Neuron (in vitro differentiated cells): ENCODE data around the gene PLA2R1.

ENCODE experiments used
- H2AFZ ChIP-seq: one replicate; pipeline ENCODE4 v1.6.1; 2013; ENCODE audit warnings: low read depth, mild to moderate bottlenecking, inconsistent platforms, low read length, moderate library complexity
- H3K27me3 ChIP-seq: one replicate; pipeline ENCODE4 v1.6.1; 2013; ENCODE audit warnings: low read length; ENCODE audit not compliant: insufficient read depth
- H3K36me3 ChIP-seq: one replicate; pipeline ENCODE4 v1.6.1; 2013; ENCODE audit warnings: low read length; ENCODE audit not compliant: insufficient read depth
- H3K4me1 ChIP-seq: one replicate; pipeline ENCODE4 v1.6.1; 2013; ENCODE audit warnings: low read length; ENCODE audit not compliant: insufficient read depth
- H3K4me3 ChIP-seq: 2 replicates; pipeline ENCODE4 v1.5.1; 2013; ENCODE audit warnings: mild to moderate bottlenecking, low read length, moderate library complexity
- H3K9me3 ChIP-seq: one replicate; pipeline ENCODE4 v1.6.1; 2013; ENCODE audit warnings: low read length

Gene PLA2R1

GRCh38 chr2:160085662-160086061 lies 23.2 kb upstream of the PLA2R1 start:
- H3K36me3 ChIP-seq = no peaks in the 10 kb centered on the region

GRCh38 chr2:160077912-160078810 lies 15.7 kb upstream of the PLA2R1 start:
- no peaks in the 10 kb centered on the region for H3K36me3 ChIP-seq
- H3K4me1 ChIP-seq = peaks cover 7% of the 10 kb centered on the region
- H3K4me3 ChIP-seq = no peak overlapping the region
- no peak overlapping the region for H2AFZ ChIP-seq
- no peaks in the 10 kb centered on the region for H3K27me3 ChIP-seq
- no peaks in the 10 kb centered on the region for H3K9me3 ChIP-seq

More at GRCh38 chr2:160085662-160086061, 23.2 kb upstream of the PLA2R1 start:
- no peaks in the 10 kb centered on the region for H3K27me3 ChIP-seq
- H3K4me1 ChIP-seq = no peaks in the 10 kb centered on the region
- H2AFZ ChIP-seq = no peak overlapping the region
- no peak overlapping the region for H3K4me3 ChIP-seq
- H3K9me3 ChIP-seq = peaks cover 13% of the 10 kb centered on the region

GRCh38 chr2:160076914-160077313 lies 14.5 kb upstream of the PLA2R1 start:
- Histone ChIP-seq H3K9me3 (no peaks in the 10 kb centered on the region), H3K36me3 (no peaks in the 10 kb centered on the region), H3K27me3 (peaks cover 2% of the 10 kb centered on the region), H2AFZ (no peak overlapping the region), H3K4me3 (no peak overlapping the region), H3K4me1 (peaks cover 7% of the 10 kb centered on the region)

- Histone ChIP-seq H3K9me3 (no peaks in the 10 kb centered on the region), H3K4me3 (no peak overlapping the region), H2AFZ (no peak overlapping the region), H3K4me1 (peaks cover 7% of the 10 kb centered on the region), H3K36me3 (no peaks in the 10 kb centered on the region), H3K27me3 (peaks cover 2% of the 10 kb centered on the region)
These were observed 13.8 kb upstream of the PLA2R1 start for GRCh38 chr2:160076241-160076640.

- Histone ChIP-seq H3K4me3 (no peak overlapping the region), H3K27me3 (peaks cover 2% of the 10 kb centered on the region), H3K9me3 (no peaks in the 10 kb centered on the region), H3K4me1 (peaks cover 7% of the 10 kb centered on the region), H3K36me3 (no peaks in the 10 kb centered on the region), H2AFZ (no peak overlapping the region)
These were observed 12.8 kb upstream of the PLA2R1 start for GRCh38 chr2:160075171-160075570.

GRCh38 chr2:160073284-160073888 lies 11.0 kb upstream of the PLA2R1 start:
- H3K36me3 ChIP-seq = no peaks in the 10 kb centered on the region
- H3K4me1 ChIP-seq = peaks cover 7% of the 10 kb centered on the region
- H3K9me3 ChIP-seq = no peaks in the 10 kb centered on the region
- peaks cover 2% of the 10 kb centered on the region for H3K27me3 ChIP-seq
- no peak overlapping the region for H2AFZ ChIP-seq
- no peak overlapping the region for H3K4me3 ChIP-seq

- Histone ChIP-seq H3K36me3 (no peaks in the 10 kb centered on the region), H3K4me1 (no peaks in the 10 kb centered on the region), H3K9me3 (no peaks in the 10 kb centered on the region), H3K4me3 (no peak overlapping the region), H2AFZ (no peak overlapping the region), H3K27me3 (peaks cover 4% of the 10 kb centered on the region)
These were observed 6.5 kb upstream of the PLA2R1 start for GRCh38 chr2:160068906-160069305.

- H3K4me1 ChIP-seq = peaks cover 11% of the 10 kb centered on the region
- no peak overlapping the region for H3K4me3 ChIP-seq
- no peaks in the 10 kb centered on the region for H3K9me3 ChIP-seq
- no peak overlapping the region for H2AFZ ChIP-seq
- H3K36me3 ChIP-seq = no peaks in the 10 kb centered on the region
- peaks cover 24% of the 10 kb centered on the region for H3K27me3 ChIP-seq
These were observed 2.5 kb upstream of the PLA2R1 start for GRCh38 chr2:160064916-160065315.

GRCh38 chr2:160063879-160064612 lies 1.6 kb upstream of the PLA2R1 start:
- H3K4me3 ChIP-seq = no peak overlapping the region
- H2AFZ ChIP-seq = no peak overlapping the region
- peaks cover 24% of the 10 kb centered on the region for H3K27me3 ChIP-seq
- no peaks in the 10 kb centered on the region for H3K36me3 ChIP-seq
- no peaks in the 10 kb centered on the region for H3K9me3 ChIP-seq
- peaks cover 11% of the 10 kb centered on the region for H3K4me1 ChIP-seq

- Histone ChIP-seq H3K9me3 (no peaks in the 10 kb centered on the region), H3K36me3 (no peaks in the 10 kb centered on the region), H2AFZ (no peak overlapping the region), H3K4me1 (peaks cover 11% of the 10 kb centered on the region), H3K27me3 (peaks cover 24% of the 10 kb centered on the region), H3K4me3 (no peak overlapping the region)
These were observed 856 bp upstream of the PLA2R1 start for GRCh38 chr2:160063271-160063670.

- Histone ChIP-seq H3K4me1 (peaks cover 11% of the 10 kb centered on the region), H3K27me3 (peaks cover 24% of the 10 kb centered on the region), H3K36me3 (no peaks in the 10 kb centered on the region), H2AFZ (peak overlapping the region; percentile 50), H3K4me3 (peak overlapping the region; percentile 28), H3K9me3 (no peaks in the 10 kb centered on the region)
These were observed 497 bp downstream of the PLA2R1 start for GRCh38 chr2:160061944-160062291.

- H2AFZ ChIP-seq = no peak overlapping the region
- no peak overlapping the region for H3K4me3 ChIP-seq
These were observed 882 bp downstream of the PLA2R1 start for GRCh38 chr2:160061533-160061932.

GRCh38 chr2:160060297-160060696 lies 2.1 kb downstream of the PLA2R1 start:
- no peaks in the 10 kb centered on the region for H3K36me3 ChIP-seq
- peaks cover 24% of the 10 kb centered on the region for H3K27me3 ChIP-seq
- H2AFZ ChIP-seq = no peak overlapping the region
- peaks cover 11% of the 10 kb centered on the region for H3K4me1 ChIP-seq
- H3K9me3 ChIP-seq = no peaks in the 10 kb centered on the region
- no peak overlapping the region for H3K4me3 ChIP-seq

More at GRCh38 chr2:160061533-160061932, 882 bp downstream of the PLA2R1 start:
- H3K27me3 ChIP-seq = peaks cover 24% of the 10 kb centered on the region
- H3K9me3 ChIP-seq = no peaks in the 10 kb centered on the region
- peaks cover 11% of the 10 kb centered on the region for H3K4me1 ChIP-seq
- no peaks in the 10 kb centered on the region for H3K36me3 ChIP-seq
